K562 (cell line): ENCODE measurements around the gene LAMA3. TPM values are rescaled to one million over a fixed set of nuclear protein-coding genes. Genes with fewer than 3 reads are reported as not detected.

Experiments
- ARID1B ChIP-seq: fragments of 450-650 bp; IDR thresholded peaks from 2 replicates; pipeline ENCODE4 v1.6.1; 2016; ENCODE audit warnings: antibody characterized with exemption, mild to moderate bottlenecking, inconsistent platforms
- ARNT ChIP-seq, 2 experiments: fragments of 450-650 bp; IDR thresholded peaks; 2 replicates each; pipeline ENCODE4 v1.6.1; 2016; ENCODE audit warnings: mild to moderate bottlenecking in 1 of 2
- CTBP1 ChIP-seq: fragments of 450-650 bp; IDR thresholded peaks from 2 replicates; pipeline ENCODE4 v1.6.1; 2016; ENCODE audit warnings: borderline replicate concordance
- DMBX1 ChIP-seq: fragments of 250-450 bp; sonication (Bioruptor Pico); IDR thresholded peaks from 2 replicates; pipeline ENCODE4 v1.8.0; 2022; ENCODE audit warnings: inconsistent platforms, mild to moderate bottlenecking, moderate library complexity, borderline replicate concordance
- FOXM1 ChIP-seq, 2 experiments: fragments of 450-650 bp in 1 of 2; sonication (generic) in 1 of 2; formaldehyde crosslinking in 1 of 2; IDR thresholded peaks; 2 replicates each; pipeline versions ENCODE4 v1.6.1 to v1.9.0; 2017 to 2022; ENCODE audit warnings: low read depth in 2 of 2, mild to moderate bottlenecking in 2 of 2, missing genetic modification reagents in 1 of 2, moderate library complexity in 1 of 2
- HDGF ChIP-seq: fragments of 450-650 bp; IDR thresholded peaks from 2 replicates; pipeline ENCODE4 v1.6.1; 2016
- JUN ChIP-seq, 2 experiments: sonication (generic) in 1 of 2; formaldehyde crosslinking in 1 of 2; IDR thresholded peaks; 2 replicates each; pipeline versions ENCODE4 v1.6.1 to v1.8.0; 2012 to 2022; ENCODE audit warnings: borderline replicate concordance in 2 of 2, mild to moderate bottlenecking in 2 of 2, improper control_type of control experiment in 1 of 2, low read depth in 1 of 2, low read length in 1 of 2, missing genetic modification reagents in 1 of 2
- JUNB ChIP-seq: fragments of 450-650 bp; formaldehyde crosslinking; conservative IDR thresholded peaks from 2 replicates; pipeline ENCODE4 v1.4.0; 2020; ENCODE audit warnings: mild to moderate bottlenecking
- MTA1 ChIP-seq: fragments of 450-650 bp; IDR thresholded peaks from 2 replicates; pipeline ENCODE4 v1.6.1; 2017; ENCODE audit warnings: borderline replicate concordance
- MTA3 ChIP-seq: fragments of 450-650 bp; formaldehyde crosslinking; IDR thresholded peaks from 2 replicates; pipeline ENCODE4 v1.6.1; 2017; ENCODE audit warnings: mild to moderate bottlenecking, borderline replicate concordance
- MYC ChIP-seq, 2 experiments: fragments of 250-450 bp in 1 of 2; sonication (Bioruptor Pico) in 1 of 2; IDR thresholded peaks; 2 replicates each; pipeline versions ENCODE4 v1.5.1 to v1.6.1; 2012 to 2021; ENCODE audit warnings: low read depth in 2 of 2, borderline replicate concordance in 1 of 2, improper control_type of control experiment in 1 of 2, low read length in 1 of 2, mild to moderate bottlenecking in 1 of 2, moderate library complexity in 1 of 2
- PHB ChIP-seq: fragments of 250-450 bp; sonication (Bioruptor Pico); IDR thresholded peaks from 2 replicates; pipeline ENCODE4 v1.5.0; 2021
- PURB ChIP-seq: sonication (generic); formaldehyde crosslinking; IDR thresholded peaks from 2 replicates; pipeline ENCODE4 v1.9.0; 2021; ENCODE audit warnings: low read depth, mild to moderate bottlenecking, missing genetic modification reagents
- TEAD1 ChIP-seq, 2 experiments: fragments of 450-650 bp in 1 of 2; sonication (generic) in 1 of 2; formaldehyde crosslinking; IDR thresholded peaks; 2 replicates each; pipeline versions ENCODE4 v1.4.0 to v1.8.0; 2020 to 2022; ENCODE audit warnings: mild to moderate bottlenecking in 2 of 2, missing genetic modification reagents in 1 of 2
- ZSCAN32 ChIP-seq: fragments of 450-650 bp; formaldehyde crosslinking; IDR thresholded peaks from 2 replicates; pipeline ENCODE4 v1.4.0; 2020; ENCODE audit warnings: mild to moderate bottlenecking, moderate library complexity
- polyA plus RNA-seq, 8 experiments: library from polyadenylated mRNA; depleted of rRNA in 4 of 8; stranded (reverse) in 5 of 8; unstranded in 3 of 8; fragments of >200 nt; fragmentation: Nextera tagmentation in 2 of 8; fragmentation: Illumina TruSeq in 1 of 8; extraction: Ambion mirVana in 2 of 8; extraction: Trizol in 1 of 8; gene quantifications; 2 replicates each; pipeline versions ENCODE4 v1.2.1 to v1.2.3, GENCODE V29; 2011 to 2014; ENCODE audit warnings: inconsistent platforms in 1 of 8, missing spikeins in 1 of 8
- total RNA-seq, 7 experiments: library from RNA; depleted of rRNA in 6 of 7; stranded (reverse); fragments of >200 nt in 6 of 7; fragmentation: Illumina TruSeq in 2 of 7; extraction: Trizol in 2 of 7; gene quantifications; 2 replicates each; pipeline versions ENCODE4 v1.2.1 to v1.2.3, GENCODE V29; 2011 to 2021; ENCODE audit warnings: low replicate concordance in 1 of 7
- TF ChIP-seq, protein P1 (sequence below): fragments of 200-600 bp; sonication (generic); IDR thresholded peaks from one replicate; pipeline ENCODE4 v1.6.1; 2012; ENCODE audit warnings: mild to moderate bottlenecking, low read depth, low read length, inconsistent platforms
- TF ChIP-seq, protein P2 (sequence below): fragments of 250-450 bp; sonication (Bioruptor Pico); IDR thresholded peaks from 2 replicates; pipeline ENCODE4 v1.6.1; 2021; ENCODE audit warnings: mild to moderate bottlenecking

Gene LAMA3
- total and polyA plus RNA-seq, 9 of the 15 experiments (the other 6 are each of a cell fraction or from before 2014, with no cell fraction given): 0.07 TPM; not detected in 8

DNA sequence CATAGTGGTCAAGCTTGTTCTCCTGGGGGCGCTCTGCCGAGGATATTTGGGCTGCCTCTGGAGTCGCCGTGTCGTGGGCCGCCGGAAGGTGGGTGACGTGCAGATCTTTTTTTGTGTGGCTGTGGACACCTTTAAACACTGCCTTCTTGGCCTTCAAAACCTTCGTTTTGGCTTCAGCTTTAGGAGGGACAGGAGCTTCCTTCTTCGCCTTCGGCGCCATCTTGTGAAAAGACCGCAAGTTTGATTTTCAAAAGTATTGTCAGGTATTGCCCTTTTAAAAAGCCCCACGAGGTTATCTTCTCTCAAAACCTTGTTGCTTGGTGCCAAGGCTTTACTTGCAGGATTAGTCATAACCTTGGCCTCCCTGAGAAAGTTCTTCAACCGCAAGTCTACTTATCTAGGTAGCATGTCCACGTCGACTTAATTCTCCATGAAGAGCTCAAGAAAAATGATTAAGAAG is 20.8 kb downstream of the LAMA3 start (continued):
- TF ChIP-seq, protein P1, sequence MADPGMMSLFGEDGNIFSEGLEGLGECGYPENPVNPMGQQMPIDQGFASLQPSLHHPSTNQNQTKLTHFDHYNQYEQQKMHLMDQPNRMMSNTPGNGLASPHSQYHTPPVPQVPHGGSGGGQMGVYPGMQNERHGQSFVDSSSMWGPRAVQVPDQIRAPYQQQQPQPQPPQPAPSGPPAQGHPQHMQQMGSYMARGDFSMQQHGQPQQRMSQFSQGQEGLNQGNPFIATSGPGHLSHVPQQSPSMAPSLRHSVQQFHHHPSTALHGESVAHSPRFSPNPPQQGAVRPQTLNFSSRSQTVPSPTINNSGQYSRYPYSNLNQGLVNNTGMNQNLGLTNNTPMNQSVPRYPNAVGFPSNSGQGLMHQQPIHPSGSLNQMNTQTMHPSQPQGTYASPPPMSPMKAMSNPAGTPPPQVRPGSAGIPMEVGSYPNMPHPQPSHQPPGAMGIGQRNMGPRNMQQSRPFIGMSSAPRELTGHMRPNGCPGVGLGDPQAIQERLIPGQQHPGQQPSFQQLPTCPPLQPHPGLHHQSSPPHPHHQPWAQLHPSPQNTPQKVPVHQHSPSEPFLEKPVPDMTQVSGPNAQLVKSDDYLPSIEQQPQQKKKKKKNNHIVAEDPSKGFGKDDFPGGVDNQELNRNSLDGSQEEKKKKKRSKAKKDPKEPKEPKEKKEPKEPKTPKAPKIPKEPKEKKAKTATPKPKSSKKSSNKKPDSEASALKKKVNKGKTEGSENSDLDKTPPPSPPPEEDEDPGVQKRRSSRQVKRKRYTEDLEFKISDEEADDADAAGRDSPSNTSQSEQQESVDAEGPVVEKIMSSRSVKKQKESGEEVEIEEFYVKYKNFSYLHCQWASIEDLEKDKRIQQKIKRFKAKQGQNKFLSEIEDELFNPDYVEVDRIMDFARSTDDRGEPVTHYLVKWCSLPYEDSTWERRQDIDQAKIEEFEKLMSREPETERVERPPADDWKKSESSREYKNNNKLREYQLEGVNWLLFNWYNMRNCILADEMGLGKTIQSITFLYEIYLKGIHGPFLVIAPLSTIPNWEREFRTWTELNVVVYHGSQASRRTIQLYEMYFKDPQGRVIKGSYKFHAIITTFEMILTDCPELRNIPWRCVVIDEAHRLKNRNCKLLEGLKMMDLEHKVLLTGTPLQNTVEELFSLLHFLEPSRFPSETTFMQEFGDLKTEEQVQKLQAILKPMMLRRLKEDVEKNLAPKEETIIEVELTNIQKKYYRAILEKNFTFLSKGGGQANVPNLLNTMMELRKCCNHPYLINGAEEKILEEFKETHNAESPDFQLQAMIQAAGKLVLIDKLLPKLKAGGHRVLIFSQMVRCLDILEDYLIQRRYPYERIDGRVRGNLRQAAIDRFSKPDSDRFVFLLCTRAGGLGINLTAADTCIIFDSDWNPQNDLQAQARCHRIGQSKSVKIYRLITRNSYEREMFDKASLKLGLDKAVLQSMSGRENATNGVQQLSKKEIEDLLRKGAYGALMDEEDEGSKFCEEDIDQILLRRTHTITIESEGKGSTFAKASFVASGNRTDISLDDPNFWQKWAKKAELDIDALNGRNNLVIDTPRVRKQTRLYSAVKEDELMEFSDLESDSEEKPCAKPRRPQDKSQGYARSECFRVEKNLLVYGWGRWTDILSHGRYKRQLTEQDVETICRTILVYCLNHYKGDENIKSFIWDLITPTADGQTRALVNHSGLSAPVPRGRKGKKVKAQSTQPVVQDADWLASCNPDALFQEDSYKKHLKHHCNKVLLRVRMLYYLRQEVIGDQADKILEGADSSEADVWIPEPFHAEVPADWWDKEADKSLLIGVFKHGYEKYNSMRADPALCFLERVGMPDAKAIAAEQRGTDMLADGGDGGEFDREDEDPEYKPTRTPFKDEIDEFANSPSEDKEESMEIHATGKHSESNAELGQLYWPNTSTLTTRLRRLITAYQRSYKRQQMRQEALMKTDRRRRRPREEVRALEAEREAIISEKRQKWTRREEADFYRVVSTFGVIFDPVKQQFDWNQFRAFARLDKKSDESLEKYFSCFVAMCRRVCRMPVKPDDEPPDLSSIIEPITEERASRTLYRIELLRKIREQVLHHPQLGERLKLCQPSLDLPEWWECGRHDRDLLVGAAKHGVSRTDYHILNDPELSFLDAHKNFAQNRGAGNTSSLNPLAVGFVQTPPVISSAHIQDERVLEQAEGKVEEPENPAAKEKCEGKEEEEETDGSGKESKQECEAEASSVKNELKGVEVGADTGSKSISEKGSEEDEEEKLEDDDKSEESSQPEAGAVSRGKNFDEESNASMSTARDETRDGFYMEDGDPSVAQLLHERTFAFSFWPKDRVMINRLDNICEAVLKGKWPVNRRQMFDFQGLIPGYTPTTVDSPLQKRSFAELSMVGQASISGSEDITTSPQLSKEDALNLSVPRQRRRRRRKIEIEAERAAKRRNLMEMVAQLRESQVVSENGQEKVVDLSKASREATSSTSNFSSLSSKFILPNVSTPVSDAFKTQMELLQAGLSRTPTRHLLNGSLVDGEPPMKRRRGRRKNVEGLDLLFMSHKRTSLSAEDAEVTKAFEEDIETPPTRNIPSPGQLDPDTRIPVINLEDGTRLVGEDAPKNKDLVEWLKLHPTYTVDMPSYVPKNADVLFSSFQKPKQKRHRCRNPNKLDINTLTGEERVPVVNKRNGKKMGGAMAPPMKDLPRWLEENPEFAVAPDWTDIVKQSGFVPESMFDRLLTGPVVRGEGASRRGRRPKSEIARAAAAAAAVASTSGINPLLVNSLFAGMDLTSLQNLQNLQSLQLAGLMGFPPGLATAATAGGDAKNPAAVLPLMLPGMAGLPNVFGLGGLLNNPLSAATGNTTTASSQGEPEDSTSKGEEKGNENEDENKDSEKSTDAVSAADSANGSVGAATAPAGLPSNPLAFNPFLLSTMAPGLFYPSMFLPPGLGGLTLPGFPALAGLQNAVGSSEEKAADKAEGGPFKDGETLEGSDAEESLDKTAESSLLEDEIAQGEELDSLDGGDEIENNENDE: no peak
- peak; percentile 67; the same call in 1 of the 2 replicates for TF ChIP-seq FOXM1 (IDR thresholded peaks at IDR 0.05; ENCODE audit: low read depth)
- TF ChIP-seq FOXM1 (CRISPR knock-in tag; IDR thresholded peaks at IDR 0.05; ENCODE audit: low read depth): no peak
- no peak for TF ChIP-seq PURB (CRISPR knock-in tag)
- TF ChIP-seq, protein P2, sequence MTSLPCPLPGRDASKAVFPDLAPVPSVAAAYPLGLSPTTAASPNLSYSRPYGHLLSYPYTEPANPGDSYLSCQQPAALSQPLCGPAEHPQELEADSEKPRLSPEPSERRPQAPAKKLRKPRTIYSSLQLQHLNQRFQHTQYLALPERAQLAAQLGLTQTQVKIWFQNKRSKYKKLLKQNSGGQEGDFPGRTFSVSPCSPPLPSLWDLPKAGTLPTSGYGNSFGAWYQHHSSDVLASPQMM (CRISPR knock-in tag): no peak
- TF ChIP-seq MTA3: no peak
- TF ChIP-seq PHB (CRISPR knock-in tag): no peak
- peak; percentile 51 to 79; a peak in 2 of 4 replicates for TF ChIP-seq TEAD1 (CRISPR knock-in tag; IDR thresholded peaks at IDR 0.05)
- peak; percentile 63; the same call in 1 of the 2 replicates for TF ChIP-seq JUNB (CRISPR knock-in tag)
- TF ChIP-seq HDGF: no peak
- peak; percentile 89 for TF ChIP-seq JUN (IDR thresholded peaks at IDR 0.05; ENCODE audit: borderline replicate concordance, low read depth, low read length)
- TF ChIP-seq JUN (CRISPR knock-in tag; IDR thresholded peaks at IDR 0.05; ENCODE audit: borderline replicate concordance): no peak
- no peak for TF ChIP-seq ZSCAN32
- peak; percentile 51; the same call in 1 of the 2 replicates for TF ChIP-seq MYC (IDR thresholded peaks at IDR 0.05; ENCODE audit: low read depth, low read length)
- no peak for TF ChIP-seq MYC (CRISPR knock-in tag; IDR thresholded peaks at IDR 0.05; ENCODE audit: borderline replicate concordance, low read depth)
- peak in 1 of 2 experiments; percentile 31; a peak in 1 of 4 replicates for TF ChIP-seq ARNT (IDR thresholded peaks at IDR 0.05)
- TF ChIP-seq ARID1B: peak; percentile 85
- TF ChIP-seq MTA1: no peak
- TF ChIP-seq DMBX1 (CRISPR knock-in tag): peak; percentile 55; the same call in 1 of the 2 replicates
- peak; percentile 32 for TF ChIP-seq CTBP1
